HepG2 (cell line): ENCODE results near the gene SOX8. TPM values are rescaled to one million over a fixed set of nuclear protein-coding genes. Genes with fewer than 3 reads are reported as not detected.
A peak's percentile ranks its signal among the peaks of the same experiment; 100 is the strongest.

Experiments used
- BRD4 ChIP-seq: sonication (generic); formaldehyde crosslinking; IDR thresholded peaks from 2 replicates; pipeline ENCODE4 v1.4.0; 2020; ENCODE audit warnings: missing genetic modification reagents
- CCDC6 ChIP-seq: sonication (generic); formaldehyde crosslinking; IDR thresholded peaks from 2 replicates; pipeline ENCODE4 v1.8.1; 2022; ENCODE audit warnings: mild to moderate bottlenecking, missing genetic modification reagents, moderate library complexity
- DBP ChIP-seq: sonication (generic); formaldehyde crosslinking; IDR thresholded peaks from 2 replicates; pipeline ENCODE4 v1.4.0; 2020; ENCODE audit warnings: missing genetic modification reagents; ENCODE audit errors: not compliant biosample characterization
- ERF ChIP-seq: IDR thresholded peaks from 2 replicates; pipeline ENCODE4 v1.6.1; 2018; ENCODE audit warnings: missing biosample characterization, missing genetic modification reagents
- FOXP1 ChIP-seq, 2 experiments: fragments of 450-650 bp in 1 of 2; IDR thresholded peaks; 2 replicates each; pipeline ENCODE4 v1.6.1; 2017 to 2018; ENCODE audit warnings: antibody characterized with exemption in 1 of 2
- HMGA1 ChIP-seq: sonication (generic); formaldehyde crosslinking; conservative IDR thresholded peaks from 2 replicates; pipeline ENCODE4 v1.4.0; 2020; ENCODE audit warnings: missing genetic modification reagents
- HNRNPL ChIP-seq: fragments of 200-400 bp; formaldehyde crosslinking; IDR thresholded peaks from 2 replicates; pipeline ENCODE4 v1.6.1; 2017; ENCODE audit warnings: mild to moderate bottlenecking, low read depth, low read length
- MAZ ChIP-seq, 2 experiments: sonication (generic) in 1 of 2; formaldehyde crosslinking in 1 of 2; IDR thresholded peaks; 2 replicates each; pipeline versions ENCODE4 v1.5.0 to v1.6.1; 2012 to 2020; ENCODE audit warnings: low read depth in 2 of 2, mild to moderate bottlenecking in 2 of 2, borderline replicate concordance in 1 of 2, improper control_type of control experiment in 1 of 2, low read length in 1 of 2, missing genetic modification reagents in 1 of 2, moderate library complexity in 1 of 2
- MEIS2 ChIP-seq: sonication (generic); formaldehyde crosslinking; IDR thresholded peaks from 2 replicates; pipeline ENCODE4 v1.9.0; 2021; ENCODE audit warnings: mild to moderate bottlenecking, missing genetic modification reagents
- NFIC ChIP-seq: IDR thresholded peaks from 2 replicates; pipeline ENCODE4 v1.6.1; 2012; ENCODE audit warnings: mild to moderate bottlenecking, low read length, inconsistent platforms
- REL ChIP-seq: sonication (generic); formaldehyde crosslinking; conservative IDR thresholded peaks from 2 replicates; pipeline ENCODE4 v1.8.0; 2022; ENCODE audit warnings: mild to moderate bottlenecking, missing genetic modification reagents, moderate library complexity
- RNF2 ChIP-seq: fragments of 450-650 bp; conservative IDR thresholded peaks from 2 replicates; pipeline ENCODE4 v1.6.1; 2016; ENCODE audit warnings: low read depth
- SATB2 ChIP-seq: sonication (generic); formaldehyde crosslinking; IDR thresholded peaks from 2 replicates; pipeline ENCODE4 v1.5.0; 2020; ENCODE audit warnings: missing genetic modification reagents
- TFDP1 ChIP-seq: IDR thresholded peaks from 2 replicates; pipeline ENCODE4 v1.6.1; 2016; ENCODE audit warnings: missing compliant biosample characterization, missing genetic modification reagents, borderline replicate concordance
- ZEB1 ChIP-seq: IDR thresholded peaks from 2 replicates; pipeline ENCODE4 v1.6.1; 2012; ENCODE audit warnings: mild to moderate bottlenecking, low read depth, inconsistent platforms; ENCODE audit not compliant: insufficient replicate concordance
- ZNF292 ChIP-seq: sonication (generic); formaldehyde crosslinking; IDR thresholded peaks from 2 replicates; pipeline ENCODE4 v1.8.1; 2022; ENCODE audit warnings: mild to moderate bottlenecking, low read depth, missing genetic modification reagents, borderline replicate concordance
- ZNF577 ChIP-seq: sonication (generic); formaldehyde crosslinking; IDR thresholded peaks from 2 replicates; pipeline ENCODE4 v1.4.0; 2020; ENCODE audit warnings: mild to moderate bottlenecking, low read depth, missing genetic modification reagents, borderline replicate concordance
- ZNF709 ChIP-seq: sonication (generic); formaldehyde crosslinking; IDR thresholded peaks from 2 replicates; pipeline ENCODE4 v1.5.0; 2020; ENCODE audit warnings: mild to moderate bottlenecking, missing genetic modification reagents
- ZNF710 ChIP-seq: sonication (generic); formaldehyde crosslinking; IDR thresholded peaks from 2 replicates; pipeline ENCODE4 v1.5.0; 2020; ENCODE audit warnings: mild to moderate bottlenecking, missing genetic modification reagents, borderline replicate concordance
- ZNF776 ChIP-seq: sonication (generic); formaldehyde crosslinking; IDR thresholded peaks from 2 replicates; pipeline ENCODE4 v1.4.0; 2020; ENCODE audit warnings: mild to moderate bottlenecking, missing genetic modification reagents
- ZNF788 ChIP-seq: sonication (generic); formaldehyde crosslinking; IDR thresholded peaks from 2 replicates; pipeline ENCODE4 v1.5.0; 2020; ENCODE audit warnings: mild to moderate bottlenecking, missing genetic modification reagents, borderline replicate concordance
- polyA plus RNA-seq, 8 experiments: library from polyadenylated mRNA; depleted of rRNA in 3 of 8; stranded (reverse) in 7 of 8; unstranded in 1 of 8; fragments of >200 nt; fragmentation: Illumina TruSeq in 4 of 8; extraction: Trizol in 4 of 8; gene quantifications; 2 replicates each; pipeline versions ENCODE4 v1.2.1 to v1.2.3, GENCODE V29; 2011 to 2016; ENCODE audit warnings: low read depth in 4 of 8, missing spikeins in 1 of 8, mixed read lengths in 1 of 8; ENCODE audit not compliant: insufficient read depth in 1 of 8
- total RNA-seq, 5 experiments: library from RNA; depleted of rRNA; stranded (reverse); fragments of >200 nt; fragmentation: Illumina TruSeq; extraction: Trizol; gene quantifications; 2 replicates each; pipeline ENCODE4 v1.2.3, GENCODE V29; 2016; ENCODE audit warnings: low read depth in 1 of 5
- TF ChIP-seq, protein P1 (sequence below): sonication (generic); formaldehyde crosslinking; IDR thresholded peaks from 2 replicates; pipeline ENCODE4 v1.5.0; 2020; ENCODE audit warnings: missing genetic modification reagents, mild to moderate bottlenecking, borderline replicate concordance
- TF ChIP-seq, protein P2 (sequence below): sonication (generic); formaldehyde crosslinking; IDR thresholded peaks from 2 replicates; pipeline ENCODE4 v1.8.1; 2023; ENCODE audit warnings: mild to moderate bottlenecking, missing genetic modification reagents

The SOX8 gene
- total and polyA plus RNA-seq, 2 of the 13 experiments (the other 11 are each of a cell fraction or from before 2014, with no cell fraction given) = 0.20 to 0.28 TPM

DNA sequence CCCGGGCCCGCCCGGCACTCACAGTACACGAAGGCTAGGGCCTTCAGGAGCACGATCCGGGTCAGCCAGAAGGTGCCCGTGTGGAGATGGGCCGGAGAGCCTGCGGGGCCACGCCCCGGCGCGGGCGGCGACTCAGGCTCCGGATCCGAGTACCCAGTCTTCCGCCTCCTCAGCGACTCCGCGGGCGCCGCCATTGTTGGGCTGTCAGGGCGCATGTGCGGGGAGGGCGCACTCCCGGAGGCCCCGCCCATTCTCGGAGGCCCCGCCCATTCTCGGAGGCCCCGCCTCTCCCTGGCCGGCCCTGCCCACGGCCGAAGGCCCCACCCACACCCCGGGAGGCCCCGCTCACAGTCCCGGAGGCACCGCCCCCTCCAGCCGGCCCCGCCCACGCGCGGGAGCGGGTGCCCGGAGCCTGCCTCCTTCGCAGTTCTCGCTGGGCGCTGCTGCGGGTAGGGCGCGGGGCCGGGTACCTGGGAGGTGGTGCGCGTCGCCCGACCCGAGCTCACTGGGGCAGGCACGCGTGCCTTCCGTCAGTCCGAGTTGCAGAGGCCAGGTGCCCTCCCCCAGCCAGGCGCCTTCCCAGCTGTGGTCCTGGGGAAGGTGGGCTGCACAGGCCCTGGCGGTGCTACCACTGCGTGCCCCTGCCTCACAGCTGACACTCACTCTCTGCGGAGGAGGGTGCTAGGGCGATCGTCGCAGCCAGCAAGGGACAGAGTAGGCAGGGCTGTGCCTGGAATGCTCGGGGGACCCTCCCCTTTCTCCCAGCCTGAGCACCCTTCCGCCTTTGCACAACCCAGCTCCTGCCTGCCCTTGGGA, 10.6 kb upstream of the SOX8 start, which contains the start of gene LMF1 (continued):
- TF ChIP-seq SATB2 (CRISPR knock-in tag) (no peak), ZNF710 (peak; percentile 73; the same call in 1 of the 2 replicates), ZNF709 (peak; percentile 55; the same call in 1 of the 2 replicates), MAZ (IDR thresholded peaks at IDR 0.05; ENCODE audit: borderline replicate concordance, low read depth, low read length) (peak; percentile 77; the same call in 1 of the 2 replicates), MAZ (CRISPR knock-in tag; IDR thresholded peaks at IDR 0.05; ENCODE audit: low read depth) (peak; percentile 78; the same call in 1 of the 2 replicates), BRD4 (peak; percentile 41), CCDC6 (CRISPR knock-in tag) (peak; percentile 61; the same call in 1 of the 2 replicates), TFDP1 (peak; percentile 10; the same call in 1 of the 2 replicates), ZEB1 (peak; percentile 62), ZNF577 (CRISPR knock-in tag) (0 out of 2 replicates have a peak, but pooled peaks have one; percentile 81), ZNF788 (CRISPR knock-in tag) (peak; percentile 96), NFIC (no peak), ERF (CRISPR knock-in tag) (peak; percentile 78; the same call in 1 of the 2 replicates), MEIS2 (CRISPR knock-in tag) (peak; percentile 13; the same call in 1 of the 2 replicates), HNRNPL (peak; percentile 73), ZNF292 (CRISPR knock-in tag) (peak; percentile 63; the same call in 1 of the 2 replicates), DBP (CRISPR knock-in tag) (no peak), HMGA1 (CRISPR knock-in tag) (no peak), RNF2 (peak; percentile 32; the same call in 1 of the 2 replicates), ZNF776 (CRISPR knock-in tag) (peak; percentile 82), REL (CRISPR knock-in tag) (no peak; the same call in 1 of the 2 replicates), FOXP1 (IDR thresholded peaks at IDR 0.05) (no peak), FOXP1 (CRISPR knock-in tag; IDR thresholded peaks at IDR 0.05) (no peak)
- TF ChIP-seq, protein P1, sequence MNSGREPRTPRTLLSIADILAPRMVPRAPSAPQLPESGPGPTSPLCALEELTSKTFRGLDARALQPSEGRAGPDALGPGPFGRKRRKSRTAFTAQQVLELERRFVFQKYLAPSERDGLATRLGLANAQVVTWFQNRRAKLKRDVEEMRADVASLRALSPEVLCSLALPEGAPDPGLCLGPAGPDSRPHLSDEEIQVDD (CRISPR knock-in tag) = 0 out of 2 replicates have a peak, but pooled peaks have one; percentile 69
- TF ChIP-seq, protein P2, sequence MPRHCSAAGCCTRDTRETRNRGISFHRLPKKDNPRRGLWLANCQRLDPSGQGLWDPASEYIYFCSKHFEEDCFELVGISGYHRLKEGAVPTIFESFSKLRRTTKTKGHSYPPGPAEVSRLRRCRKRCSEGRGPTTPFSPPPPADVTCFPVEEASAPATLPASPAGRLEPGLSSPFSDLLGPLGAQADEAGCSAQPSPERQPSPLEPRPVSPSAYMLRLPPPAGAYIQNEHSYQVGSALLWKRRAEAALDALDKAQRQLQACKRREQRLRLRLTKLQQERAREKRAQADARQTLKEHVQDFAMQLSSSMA (CRISPR knock-in tag) = no peak
